K562 (cell line): ENCODE results near the gene VPS13D. TPM values are rescaled to one million over a fixed set of nuclear protein-coding genes. Genes with fewer than 3 reads are reported as not detected.

ENCODE experiments used
- BCLAF1 ChIP-seq, 2 experiments: fragments of 450-650 bp in 1 of 2; IDR thresholded peaks; 2 replicates each; pipeline ENCODE4 v1.6.1; 2011 to 2017; ENCODE audit warnings: low read depth in 2 of 2, antibody characterized with exemption in 1 of 2, borderline replicate concordance in 1 of 2, low read length in 1 of 2, mild to moderate bottlenecking in 1 of 2, mixed read lengths in 1 of 2; ENCODE audit not compliant: control insufficient read depth in 1 of 2
- BCOR ChIP-seq: fragments of 450-650 bp; IDR thresholded peaks from 2 replicates; pipeline ENCODE4 v1.6.1; 2016
- BRD9 ChIP-seq: fragments of 450-650 bp; IDR thresholded peaks from 2 replicates; pipeline ENCODE4 v1.6.1; 2018; ENCODE audit warnings: low read depth; ENCODE audit not compliant: partially characterized antibody
- BRF1 ChIP-seq: IDR thresholded peaks from 3 replicates; pipeline ENCODE4 v1.6.1; 2011; ENCODE audit warnings: borderline replicate concordance, mild to moderate bottlenecking; ENCODE audit not compliant: insufficient read length; ENCODE audit errors: extremely low read depth
- CBX5 ChIP-seq: IDR thresholded peaks from 2 replicates; pipeline ENCODE4 v1.6.1; 2014; ENCODE audit warnings: low read depth, borderline replicate concordance
- HLTF ChIP-seq: fragments of 450-650 bp; IDR thresholded peaks from 2 replicates; pipeline ENCODE4 v1.6.1; 2016
- HNRNPLL ChIP-seq: fragments of 200-400 bp; formaldehyde crosslinking; IDR thresholded peaks from 2 replicates; pipeline ENCODE4 v1.6.1; 2017; ENCODE audit warnings: low read length, low read depth, mild to moderate bottlenecking; ENCODE audit not compliant: poor library complexity, severe bottlenecking
- KDM1A ChIP-seq, 2 experiments: fragments of 450-650 bp; IDR thresholded peaks; 2 replicates each; pipeline ENCODE4 v1.6.1; 2016; ENCODE audit warnings: mild to moderate bottlenecking in 2 of 2
- KLF16 ChIP-seq: IDR thresholded peaks from 2 replicates; pipeline ENCODE4 v1.6.1; 2016; ENCODE audit warnings: antibody characterized with exemption
- MCM7 ChIP-seq, 2 experiments: fragments of 450-650 bp; IDR thresholded peaks; 2 replicates each; pipeline ENCODE4 v1.6.1; 2016 to 2018
- MLLT1 ChIP-seq, 2 experiments: fragments of 450-650 bp; IDR thresholded peaks; 2 replicates each; pipeline ENCODE4 v1.6.1; 2016
- NCOR1 ChIP-seq: fragments of 450-650 bp; IDR thresholded peaks from 2 replicates; pipeline ENCODE4 v1.6.1; 2016; ENCODE audit warnings: mild to moderate bottlenecking, moderate library complexity
- PTBP1 ChIP-seq: fragments of 200-400 bp; formaldehyde crosslinking; IDR thresholded peaks from 2 replicates; pipeline ENCODE4 v1.6.1; 2017; ENCODE audit warnings: low read depth, low read length
- RFX1 ChIP-seq: fragments of 450-650 bp; IDR thresholded peaks from 2 replicates; pipeline ENCODE4 v1.6.1; 2016; ENCODE audit warnings: mild to moderate bottlenecking, moderate library complexity
- U2AF1 ChIP-seq: fragments of 200-400 bp; formaldehyde crosslinking; optimal IDR thresholded peaks from 2 replicates; pipeline ENCODE3; 2017; ENCODE audit warnings: mild to moderate bottlenecking, low read depth, low read length, moderate library complexity
- ZNF133 ChIP-seq: fragments of 250-450 bp; sonication (Bioruptor Pico); IDR thresholded peaks from 2 replicates; pipeline ENCODE4 v1.4.0; 2020; ENCODE audit warnings: mild to moderate bottlenecking
- ZNF224 ChIP-seq: sonication (generic); formaldehyde crosslinking; IDR thresholded peaks from 2 replicates; pipeline ENCODE4 v1.8.0; 2022; ENCODE audit warnings: mild to moderate bottlenecking, missing genetic modification reagents
- ZNF324 ChIP-seq: fragments of 250-450 bp; sonication (Bioruptor Pico); IDR thresholded peaks from 2 replicates; pipeline ENCODE4 v1.4.0; 2020; ENCODE audit warnings: mild to moderate bottlenecking
- ZNF354B ChIP-seq: fragments of 250-450 bp; sonication (Bioruptor Pico); IDR thresholded peaks from 2 replicates; pipeline ENCODE4 v1.4.0; 2020
- ZNF395 ChIP-seq: fragments of 200-800 bp; sonication (Bioruptor generic); IDR thresholded peaks from 2 replicates; pipeline ENCODE4 v1.6.1; 2017; ENCODE audit warnings: missing genetic modification characterization, missing compliant biosample characterization
- ZNF431 ChIP-seq: sonication (generic); formaldehyde crosslinking; IDR thresholded peaks from 2 replicates; pipeline ENCODE4 v1.8.0; 2022; ENCODE audit warnings: mild to moderate bottlenecking, missing genetic modification reagents
- ZNF695 ChIP-seq: fragments of 450-650 bp; formaldehyde crosslinking; IDR thresholded peaks from 2 replicates; pipeline ENCODE4 v1.4.0; 2020; ENCODE audit warnings: mild to moderate bottlenecking, moderate library complexity
- ZNF699 ChIP-seq: fragments of 250-450 bp; sonication (Bioruptor Pico); IDR thresholded peaks from 2 replicates; pipeline ENCODE4 v1.8.0; 2021; ENCODE audit warnings: mild to moderate bottlenecking, moderate library complexity; ENCODE audit not compliant: insufficient replicate concordance
- ZZZ3 ChIP-seq: fragments of 450-650 bp; IDR thresholded peaks from 2 replicates; pipeline ENCODE4 v1.6.1; 2016; ENCODE audit warnings: antibody characterized with exemption, mild to moderate bottlenecking, moderate library complexity
- polyA plus RNA-seq, 8 experiments: library from polyadenylated mRNA; depleted of rRNA in 4 of 8; stranded (reverse) in 5 of 8; unstranded in 3 of 8; fragments of >200 nt; fragmentation: Nextera tagmentation in 2 of 8; fragmentation: Illumina TruSeq in 1 of 8; extraction: Ambion mirVana in 2 of 8; extraction: Trizol in 1 of 8; gene quantifications; 2 replicates each; pipeline versions ENCODE4 v1.2.1 to v1.2.3, GENCODE V29; 2011 to 2014; ENCODE audit warnings: inconsistent platforms in 1 of 8, missing spikeins in 1 of 8
- total RNA-seq, 7 experiments: library from RNA; depleted of rRNA in 6 of 7; stranded (reverse); fragments of >200 nt in 6 of 7; fragmentation: Illumina TruSeq in 2 of 7; extraction: Trizol in 2 of 7; gene quantifications; 2 replicates each; pipeline versions ENCODE4 v1.2.1 to v1.2.3, GENCODE V29; 2011 to 2021; ENCODE audit warnings: low replicate concordance in 1 of 7
- TF ChIP-seq, protein P1 (sequence below): fragments of 200-800 bp; sonication (Bioruptor generic); IDR thresholded peaks from 2 replicates; pipeline ENCODE4 v1.6.1; 2017; ENCODE audit warnings: missing genetic modification characterization, missing compliant biosample characterization

VPS13D gene
- total and polyA plus RNA-seq, 9 of the 15 experiments (the other 6 are each of a cell fraction or from before 2014, with no cell fraction given): 6.1 to 51.5 (median 38.5) TPM

GRCh38 chr1:12408662-12409061, 178.8 kb downstream of the VPS13D start (continued):
- TF ChIP-seq BRF1: no peak
- TF ChIP-seq ZNF324 (CRISPR knock-in tag): no peak
- no peak for TF ChIP-seq ZZZ3
- TF ChIP-seq PTBP1: no peak
- TF ChIP-seq ZNF431 (CRISPR knock-in tag): no peak
- no peak for TF ChIP-seq HNRNPLL
- TF ChIP-seq, protein P1, sequence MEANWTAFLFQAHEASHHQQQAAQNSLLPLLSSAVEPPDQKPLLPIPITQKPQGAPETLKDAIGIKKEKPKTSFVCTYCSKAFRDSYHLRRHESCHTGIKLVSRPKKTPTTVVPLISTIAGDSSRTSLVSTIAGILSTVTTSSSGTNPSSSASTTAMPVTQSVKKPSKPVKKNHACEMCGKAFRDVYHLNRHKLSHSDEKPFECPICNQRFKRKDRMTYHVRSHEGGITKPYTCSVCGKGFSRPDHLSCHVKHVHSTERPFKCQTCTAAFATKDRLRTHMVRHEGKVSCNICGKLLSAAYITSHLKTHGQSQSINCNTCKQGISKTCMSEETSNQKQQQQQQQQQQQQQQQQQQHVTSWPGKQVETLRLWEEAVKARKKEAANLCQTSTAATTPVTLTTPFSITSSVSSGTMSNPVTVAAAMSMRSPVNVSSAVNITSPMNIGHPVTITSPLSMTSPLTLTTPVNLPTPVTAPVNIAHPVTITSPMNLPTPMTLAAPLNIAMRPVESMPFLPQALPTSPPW (CRISPR knock-in tag): no peak
- TF ChIP-seq ZNF354B: no peak
- no peak for TF ChIP-seq ZNF224
- TF ChIP-seq ZNF133: no peak
- TF ChIP-seq ZNF395 (CRISPR knock-in tag): peak; percentile 54; the same call in 1 of the 2 replicates
- no peak for TF ChIP-seq CBX5
- TF ChIP-seq BCOR: peak; percentile 40; the same call in 1 of the 2 replicates
- TF ChIP-seq ZNF699: no peak
- TF ChIP-seq MLLT1 (IDR thresholded peaks at IDR 0.05): peak; percentile 48 to 72; a peak in 1 of 4 replicates
- TF ChIP-seq HLTF: peak; percentile 49; the same call in 1 of the 2 replicates
- TF ChIP-seq BCLAF1 (IDR thresholded peaks at IDR 0.05; ENCODE audit: borderline replicate concordance in 1 of 2, control insufficient read depth in 1 of 2, low read depth in 2 of 2, low read length in 1 of 2): no peak
- TF ChIP-seq ZNF695: no peak
- peak; percentile 79 to 86 for TF ChIP-seq KDM1A (IDR thresholded peaks at IDR 0.05)
- TF ChIP-seq KLF16: no peak
- TF ChIP-seq RFX1: no peak
- no peak for TF ChIP-seq U2AF1
- peak; percentile 92 for TF ChIP-seq BRD9
- no peak for TF ChIP-seq MCM7 (IDR thresholded peaks at IDR 0.05)
- TF ChIP-seq NCOR1: peak; percentile 70
